ENCODE measurements around the gene LDLRAD4.

The LDLRAD4 gene

GRCh38 chr18:13409997-13410396 is 191.4 kb downstream of the LDLRAD4 start:
- Histone ChIP-seq H3K4me3 (no peak overlapping the region), H3K27ac (no peak overlapping the region), H3K9me3 (no peaks in the 10 kb centered on the region), H3K27me3 (no peaks in the 10 kb centered on the region), H3K36me3 (peaks cover 6 to 18% (median 17%) of the 10 kb centered on the region in 3 donors), H3K4me1 (peaks cover 0 to 3% (median 0%) of the 10 kb centered on the region in 4 donors)
- DNase-seq: no peak
- intact Hi-C loops (cut with DNase I; ENCODE audit: low total_unique reads): no loop called here
- TF ChIP-seq CTCF (IDR thresholded peaks at IDR 0.05): no peak

GRCh38 chr18:13410471-13410870 is 191.9 kb downstream of the LDLRAD4 start:
- TF ChIP-seq CTCF (IDR thresholded peaks at IDR 0.05): no peak
- Histone ChIP-seq H3K4me3 (no peak overlapping the region), H3K27me3 (no peaks in the 10 kb centered on the region), H3K9me3 (no peaks in the 10 kb centered on the region), H3K4me1 (peaks cover 0 to 3% (median under 1%) of the 10 kb centered on the region in 4 donors), H3K27ac (no peak overlapping the region), H3K36me3 (peaks cover 6 to 18% (median 17%) of the 10 kb centered on the region in 3 donors)
- no peak for DNase-seq
- intact Hi-C loops (cut with DNase I; ENCODE audit: low total_unique reads): no loop called here

DNA sequence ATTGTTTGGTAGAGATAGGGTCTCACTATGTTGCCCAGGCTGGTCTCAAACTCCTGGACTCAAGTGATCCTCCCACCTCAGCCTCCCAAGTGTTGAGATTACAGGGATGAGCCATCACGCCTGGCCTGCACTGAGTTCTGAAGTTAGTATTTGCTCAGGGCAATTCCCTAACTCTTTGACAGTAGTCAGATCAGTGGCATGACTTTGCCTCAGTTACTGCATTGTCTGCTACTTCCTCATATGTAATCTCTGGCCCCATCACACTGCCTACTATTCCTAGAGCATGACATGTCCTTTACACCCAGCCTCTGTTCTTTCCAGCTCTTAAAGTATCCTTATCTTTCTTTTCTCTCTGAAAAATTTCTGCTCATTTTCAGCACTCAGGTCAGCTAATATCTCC is 193.5 kb downstream of the LDLRAD4 start:
- DNase-seq: no peak
- Histone ChIP-seq H3K27me3 (no peaks in the 10 kb centered on the region), H3K36me3 (peaks cover 6 to 17% (median 13%) of the 10 kb centered on the region in 3 donors), H3K9me3 (no peaks in the 10 kb centered on the region), H3K4me3 (no peak overlapping the region), H3K27ac (no peak overlapping the region), H3K4me1 (peaks cover 0 to 18% (median 10%) of the 10 kb centered on the region in 4 donors)
- intact Hi-C loops (cut with DNase I; ENCODE audit: low total_unique reads): no loop called here
- TF ChIP-seq CTCF (IDR thresholded peaks at IDR 0.05): no peak

- no peak for DNase-seq
- no peak for TF ChIP-seq CTCF (IDR thresholded peaks at IDR 0.05)
- intact Hi-C loops (cut with DNase I; ENCODE audit: low total_unique reads): no loop called here
- Histone ChIP-seq H3K9me3 (no peaks in the 10 kb centered on the region), H3K4me1 (peaks cover 0 to 24% (median 13%) of the 10 kb centered on the region in 4 donors), H3K36me3 (peaks cover 6 to 17% (median 13%) of the 10 kb centered on the region in 3 donors), H3K27me3 (no peaks in the 10 kb centered on the region), H3K27ac (no peak overlapping the region), H3K4me3 (no peak overlapping the region)
Measured at GRCh38 chr18:13412901-13413300, 194.3 kb downstream of the LDLRAD4 start.

- H3K4me3 ChIP-seq: no peak overlapping the region
- no peak overlapping the region for H3K27ac ChIP-seq
- H3K9me3 ChIP-seq: no peaks in the 10 kb centered on the region
- DNase-seq: no peak
- TF ChIP-seq CTCF (IDR thresholded peaks at IDR 0.05): no peak
- peaks cover 6 to 17% (median 13%) of the 10 kb centered on the region in 3 donors for H3K36me3 ChIP-seq
- intact Hi-C loops (cut with DNase I; ENCODE audit: low total_unique reads): no loop called here
- H3K27me3 ChIP-seq: no peaks in the 10 kb centered on the region
- peaks cover 0 to 36% (median 24%) of the 10 kb centered on the region in 4 donors for H3K4me1 ChIP-seq
Measured at GRCh38 chr18:13414102-13414501, 195.5 kb downstream of the LDLRAD4 start.

DNA sequence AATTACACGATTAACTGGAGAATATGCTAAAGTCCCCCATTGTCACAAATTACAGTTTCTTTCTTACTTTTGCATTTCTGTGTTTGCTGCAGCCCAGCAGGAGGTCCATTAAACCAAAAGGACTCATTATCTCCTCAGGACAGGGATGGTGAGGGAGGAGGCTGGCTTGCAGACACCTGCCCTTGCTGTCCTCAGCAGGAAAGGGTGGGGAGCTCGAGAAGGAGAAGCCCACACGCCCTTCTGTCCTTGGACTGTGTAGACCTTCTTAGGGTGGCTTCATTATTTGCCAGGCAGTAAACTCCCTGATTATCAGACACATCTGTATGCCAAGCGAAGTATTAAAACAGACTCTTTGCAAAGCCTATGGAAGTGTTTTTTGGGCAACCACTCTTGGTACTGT is 196.0 kb downstream of the LDLRAD4 start:
- Histone ChIP-seq H3K4me3 (no peak overlapping the region), H3K27me3 (no peaks in the 10 kb centered on the region), H3K4me1 (peaks cover 0 to 40% (median 26%) of the 10 kb centered on the region in 4 donors), H3K27ac (no peak overlapping the region), H3K9me3 (no peaks in the 10 kb centered on the region), H3K36me3 (peaks cover 6 to 17% (median 13%) of the 10 kb centered on the region in 3 donors)
- intact Hi-C loops (cut with DNase I; ENCODE audit: low total_unique reads): no loop called here
- TF ChIP-seq CTCF (IDR thresholded peaks at IDR 0.05): no peak
- no peak for DNase-seq

All from tibial artery (tissue), 4 donors.